ENCODE data around the gene DELE1.

Gene DELE1

GRCh38 chr5:141949511-141949910 is 25.8 kb downstream of the DELE1 start:
- DNase-seq (ENCODE audit: low read depth), result no peak
- no peak for TF ChIP-seq CTCF (IDR thresholded peaks at IDR 0.05; ENCODE audit: low read depth, low read length, missing control alignments)
- no peak overlapping the region for H3K4me3 ChIP-seq (ENCODE audit: low read depth, low read length)

GRCh38 chr5:141950207-141951005 is 26.7 kb downstream of the DELE1 start:
- H3K4me3 ChIP-seq (ENCODE audit: low read depth, low read length), result no peak overlapping the region
- TF ChIP-seq CTCF (IDR thresholded peaks at IDR 0.05; ENCODE audit: low read depth, low read length, missing control alignments), result no peak
- no peak for DNase-seq (ENCODE audit: low read depth)

- TF ChIP-seq CTCF (IDR thresholded peaks at IDR 0.05; ENCODE audit: low read depth, low read length, missing control alignments), result peak; percentile 83
- H3K4me3 ChIP-seq (ENCODE audit: low read depth, low read length), result no peak overlapping the region
- no peak for DNase-seq (ENCODE audit: low read depth)
Measured at GRCh38 chr5:141951332-141951781, 27.7 kb downstream of the DELE1 start.

DNA sequence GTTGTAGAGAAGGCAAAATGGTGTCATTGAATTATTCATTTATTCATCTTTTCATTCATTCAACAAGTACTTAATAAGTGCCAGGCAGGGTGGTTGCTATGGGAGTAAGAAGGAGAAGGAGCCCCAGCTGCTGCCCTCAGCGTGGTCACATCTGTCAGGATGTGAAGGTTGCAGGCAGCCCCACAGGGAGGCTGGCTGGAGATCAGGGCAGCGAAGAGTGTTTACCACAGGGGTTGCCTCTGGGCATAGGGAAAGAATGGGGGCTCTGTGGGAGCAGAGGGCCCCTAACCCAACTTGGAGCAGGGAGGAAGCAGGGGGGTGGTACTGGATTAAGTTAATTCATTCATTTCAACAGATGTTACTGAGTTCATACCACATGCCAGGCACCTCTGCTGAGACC is 28.3 kb downstream of the DELE1 start:
- no peak for DNase-seq (ENCODE audit: low read depth)
- TF ChIP-seq CTCF (IDR thresholded peaks at IDR 0.05; ENCODE audit: low read depth, low read length, missing control alignments), result no peak
- no peak overlapping the region for H3K4me3 ChIP-seq (ENCODE audit: low read depth, low read length)

- H3K4me3 ChIP-seq (ENCODE audit: low read depth, low read length), result no peak overlapping the region
- no peak for DNase-seq (ENCODE audit: low read depth)
- TF ChIP-seq CTCF (IDR thresholded peaks at IDR 0.05; ENCODE audit: low read depth, low read length, missing control alignments), result no peak
Measured at GRCh38 chr5:141954194-141954593, 30.5 kb downstream of the DELE1 start.

DNA sequence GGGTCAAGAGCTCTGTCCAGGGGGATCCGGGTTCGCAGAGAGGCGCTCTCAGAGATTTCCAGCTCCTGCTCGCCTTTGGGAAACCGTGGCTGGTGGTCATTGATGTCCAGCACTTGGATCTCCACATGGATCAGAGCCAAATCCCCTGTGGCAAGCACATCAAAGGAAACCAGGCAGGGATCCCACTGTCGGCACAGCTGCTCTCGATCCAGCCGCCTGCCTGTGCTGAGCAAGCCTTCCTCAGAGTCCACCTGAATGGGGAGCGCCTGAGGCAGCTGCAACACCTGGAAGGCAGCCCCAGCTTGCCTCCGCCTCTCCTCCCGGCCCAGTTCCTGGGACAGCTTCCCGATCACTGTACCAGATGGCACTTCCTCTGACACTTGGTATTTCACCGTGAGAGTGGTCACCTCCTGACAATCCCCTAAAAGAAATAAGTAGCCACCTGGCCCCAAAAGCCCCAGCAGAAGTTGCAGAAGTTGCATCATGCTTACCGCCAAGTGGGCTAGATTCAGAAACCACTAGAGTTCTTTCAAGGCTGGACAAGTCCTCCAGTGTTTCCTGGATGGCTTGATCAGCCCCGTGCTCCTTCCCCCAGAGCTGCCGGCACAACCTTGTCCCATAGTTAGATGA is 33.8 kb downstream of the DELE1 start:
- no peak for TF ChIP-seq CTCF (IDR thresholded peaks at IDR 0.05; ENCODE audit: low read depth, low read length, missing control alignments)
- DNase-seq (ENCODE audit: low read depth), result no peak
- no peak overlapping the region for H3K4me3 ChIP-seq (ENCODE audit: low read depth, low read length)

All from GM12864 (cell line).